ENCODE results near the gene CELSR2.

- TF ChIP-seq, protein P1, sequence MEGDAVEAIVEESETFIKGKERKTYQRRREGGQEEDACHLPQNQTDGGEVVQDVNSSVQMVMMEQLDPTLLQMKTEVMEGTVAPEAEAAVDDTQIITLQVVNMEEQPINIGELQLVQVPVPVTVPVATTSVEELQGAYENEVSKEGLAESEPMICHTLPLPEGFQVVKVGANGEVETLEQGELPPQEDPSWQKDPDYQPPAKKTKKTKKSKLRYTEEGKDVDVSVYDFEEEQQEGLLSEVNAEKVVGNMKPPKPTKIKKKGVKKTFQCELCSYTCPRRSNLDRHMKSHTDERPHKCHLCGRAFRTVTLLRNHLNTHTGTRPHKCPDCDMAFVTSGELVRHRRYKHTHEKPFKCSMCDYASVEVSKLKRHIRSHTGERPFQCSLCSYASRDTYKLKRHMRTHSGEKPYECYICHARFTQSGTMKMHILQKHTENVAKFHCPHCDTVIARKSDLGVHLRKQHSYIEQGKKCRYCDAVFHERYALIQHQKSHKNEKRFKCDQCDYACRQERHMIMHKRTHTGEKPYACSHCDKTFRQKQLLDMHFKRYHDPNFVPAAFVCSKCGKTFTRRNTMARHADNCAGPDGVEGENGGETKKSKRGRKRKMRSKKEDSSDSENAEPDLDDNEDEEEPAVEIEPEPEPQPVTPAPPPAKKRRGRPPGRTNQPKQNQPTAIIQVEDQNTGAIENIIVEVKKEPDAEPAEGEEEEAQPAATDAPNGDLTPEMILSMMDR (conservative IDR thresholded peaks at IDR 0.05; ENCODE audit: low read depth, low read length), result no peak
- TF ChIP-seq EZH2 (IDR thresholded peaks at IDR 0.05; ENCODE audit: borderline replicate concordance, low read depth, low read length, poor library complexity, severe bottlenecking), result no peak
Observed at GRCh38 chr1:109269212-109269980, 20.1 kb downstream of the CELSR2 start.
